Activated CD4-positive, alpha-beta T cell treated with anti-CD3 and anti-CD28 coated beads, Interleukin-2, amount 10 ng/mL, durations not matched to agents 7 days and 5 days (primary cell): ENCODE measurements around the gene TCAIM. TPM values are rescaled to one million over a fixed set of nuclear protein-coding genes. Genes with fewer than 3 reads are reported as not detected.

Source experiments
- CTCF ChIA-PET: fragments of 350-600 bp; sonication (Branson Sonifier 250); formaldehyde crosslinking; loops from one replicate; lab custom pipeline; 2021; ENCODE audit warnings: antibody characterized with exemption; lab: Charles Lee
- POLR2A ChIA-PET: fragments of 350-600 bp; sonication (Branson Sonifier 250); formaldehyde crosslinking; loops from one replicate; lab custom pipeline; 2021; ENCODE audit warnings: antibody characterized with exemption; lab: Charles Lee
- DNase-seq: peaks from one replicate; pipeline ENCODE4 v3.0.0-alpha.2; 2020
- H3K27ac Mint-ChIP-seq: one replicate; pipeline ENCODE4 v1.8.0; 2021; ENCODE audit warnings: mild to moderate bottlenecking, moderate library complexity, mixed read lengths
- H3K27me3 Mint-ChIP-seq: one replicate; pipeline ENCODE4 v1.8.0; 2021; ENCODE audit warnings: mixed read lengths
- H3K36me3 Mint-ChIP-seq: one replicate; pipeline ENCODE4 v1.8.0; 2021; ENCODE audit warnings: low read depth, mixed read lengths
- H3K4me1 Mint-ChIP-seq: one replicate; pipeline ENCODE4 v1.8.0; 2021; ENCODE audit warnings: mixed read lengths
- H3K4me3 Mint-ChIP-seq: one replicate; pipeline ENCODE4 v1.8.0; 2021; ENCODE audit warnings: mild to moderate bottlenecking, moderate library complexity, mixed read lengths
- H3K9me3 Mint-ChIP-seq: one replicate; pipeline ENCODE4 v1.8.0; 2021; ENCODE audit warnings: mixed read lengths
- total RNA-seq, 2 experiments: library from RNA; stranded (reverse); gene quantifications; one replicate each; pipeline ENCODE4 v1.2.3, GENCODE V29; 2021

TCAIM gene
- total RNA-seq, 2 experiments from 2014 or later = 16.4 to 19.9 TPM

DNA sequence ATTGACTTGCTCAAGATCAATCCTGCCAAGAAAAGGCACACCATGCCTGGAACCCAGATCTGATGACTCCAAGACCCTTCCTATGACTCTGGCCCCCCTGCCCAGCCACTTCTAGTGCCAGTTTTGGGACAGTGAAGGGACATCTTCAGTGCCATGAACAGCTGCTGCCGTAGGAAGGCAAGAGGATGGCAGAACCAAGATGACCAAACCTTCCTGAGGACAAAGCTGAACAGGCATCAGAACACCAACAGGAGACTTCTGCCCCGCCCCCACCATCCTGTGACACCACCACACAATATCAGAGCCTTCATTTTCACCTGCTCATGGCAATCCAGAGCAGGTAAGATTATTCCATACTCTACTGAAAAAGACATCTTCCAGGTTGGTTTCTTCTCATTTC is 105.9 kb downstream of the TCAIM start:
- POLR2A ChIA-PET = interaction anchor here (1.0 kb wide), 1 partner anchor 284 kb away, joined by 3 read pairs; no protein-coding TSS in a partner anchor
- no peak for DNase-seq
- Mint-ChIP-seq H3K9me3 (peaks cover 37% of the 10 kb centered on the region), H3K36me3 (peaks cover 73% of the 10 kb centered on the region), H3K27ac (no peak overlapping the region), H3K4me1 (peaks cover 34% of the 10 kb centered on the region), H3K4me3 (no peak overlapping the region), H3K27me3 (no peaks in the 10 kb centered on the region)
- CTCF ChIA-PET = no interaction called here

GRCh38 chr3:44444896-44445691 is 106.5 kb downstream of the TCAIM start:
- Mint-ChIP-seq H3K27me3 (no peaks in the 10 kb centered on the region), H3K27ac (no peak overlapping the region), H3K4me3 (no peak overlapping the region), H3K4me1 (peaks cover 27% of the 10 kb centered on the region), H3K9me3 (peaks cover 38% of the 10 kb centered on the region), H3K36me3 (peaks cover 78% of the 10 kb centered on the region)
- no peak for DNase-seq
- ChIA-PET POLR2A (interaction anchor here (1.0 kb wide), 1 partner anchor 284 kb away, joined by 3 read pairs; no protein-coding TSS in a partner anchor), CTCF (no interaction called here)

- Mint-ChIP-seq H3K4me3 (no peak overlapping the region), H3K36me3 (peaks cover 85% of the 10 kb centered on the region), H3K4me1 (peaks cover 20% of the 10 kb centered on the region), H3K27ac (no peak overlapping the region), H3K9me3 (peaks cover 38% of the 10 kb centered on the region), H3K27me3 (no peaks in the 10 kb centered on the region)
- no peak for DNase-seq
- POLR2A ChIA-PET = no interaction called here
- CTCF ChIA-PET = no interaction called here
Observed at GRCh38 chr3:44445786-44446185, 107.2 kb downstream of the TCAIM start.

DNA sequence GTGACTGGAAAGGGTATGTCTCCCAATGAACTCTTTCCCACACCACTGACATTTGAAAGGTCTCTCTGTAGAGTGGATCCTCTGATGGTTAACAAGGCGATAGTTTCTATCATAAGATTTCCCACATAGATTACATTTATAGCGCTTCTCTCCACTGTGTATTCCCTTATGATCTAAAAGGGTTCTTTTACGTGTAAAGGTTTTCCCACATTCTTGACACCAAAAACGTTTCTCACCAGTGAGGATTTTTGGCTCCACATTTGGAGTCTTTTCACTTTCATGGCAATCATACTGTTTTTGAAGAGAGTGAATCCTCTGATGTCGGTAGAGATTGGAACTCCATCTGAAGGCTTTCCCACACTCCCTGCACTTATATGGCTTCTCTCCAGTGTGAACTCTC is 108.4 kb downstream of the TCAIM start:
- peaks cover 11% of the 10 kb centered on the region for H3K4me1 Mint-ChIP-seq
- H3K4me3 Mint-ChIP-seq = no peak overlapping the region
- H3K27ac Mint-ChIP-seq = no peak overlapping the region
- ChIA-PET CTCF (interaction anchor here (0.7 kb wide), 1 partner anchor 15 kb away, joined by 4 read pairs; no protein-coding TSS in a partner anchor), POLR2A (no interaction called here)
- no peaks in the 10 kb centered on the region for H3K27me3 Mint-ChIP-seq
- no peak for DNase-seq
- peaks cover 89% of the 10 kb centered on the region for H3K36me3 Mint-ChIP-seq
- peaks cover 38% of the 10 kb centered on the region for H3K9me3 Mint-ChIP-seq

DNA sequence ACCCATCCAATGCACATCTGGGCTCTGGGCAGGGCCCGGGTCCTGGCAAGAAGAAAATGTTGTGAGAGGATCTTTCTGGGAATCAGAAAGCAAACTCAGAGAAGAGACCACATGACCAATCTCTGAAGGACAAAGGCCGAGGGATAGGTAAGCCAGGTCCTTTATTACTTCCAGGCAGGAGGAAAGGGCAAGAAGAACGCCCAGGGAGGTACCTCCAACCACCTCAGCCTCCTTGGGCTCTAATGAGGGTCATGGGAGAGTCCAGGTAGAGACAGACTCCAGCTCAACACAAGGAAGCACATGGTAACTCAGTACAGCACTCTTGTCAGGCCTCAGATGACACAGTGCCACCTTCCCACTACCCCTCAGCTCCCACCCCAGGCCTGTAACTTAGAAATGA is 112.9 kb downstream of the TCAIM start:
- Mint-ChIP-seq H3K4me3 (no peak overlapping the region), H3K9me3 (peaks cover 31% of the 10 kb centered on the region), H3K36me3 (peaks cover 87% of the 10 kb centered on the region), H3K27me3 (no peaks in the 10 kb centered on the region), H3K4me1 (no peaks in the 10 kb centered on the region), H3K27ac (no peak overlapping the region)
- POLR2A ChIA-PET = no interaction called here
- no peak for DNase-seq
- CTCF ChIA-PET = no interaction called here

- Mint-ChIP-seq H3K9me3 (peaks cover 3% of the 10 kb centered on the region), H3K4me3 (no peak overlapping the region), H3K27me3 (no peaks in the 10 kb centered on the region), H3K4me1 (no peaks in the 10 kb centered on the region), H3K36me3 (peaks cover 80% of the 10 kb centered on the region), H3K27ac (no peak overlapping the region)
- ChIA-PET POLR2A (no interaction called here), CTCF (interaction anchor here (1.4 to 2.0 kb wide), 3 partner anchors 9 to 17 kb away, joined by 3 to 6 read pairs (median 4); no protein-coding TSS in a partner anchor)
- DNase-seq = no peak
Observed at GRCh38 chr3:44454258-44454657, 115.7 kb downstream of the TCAIM start.

DNA sequence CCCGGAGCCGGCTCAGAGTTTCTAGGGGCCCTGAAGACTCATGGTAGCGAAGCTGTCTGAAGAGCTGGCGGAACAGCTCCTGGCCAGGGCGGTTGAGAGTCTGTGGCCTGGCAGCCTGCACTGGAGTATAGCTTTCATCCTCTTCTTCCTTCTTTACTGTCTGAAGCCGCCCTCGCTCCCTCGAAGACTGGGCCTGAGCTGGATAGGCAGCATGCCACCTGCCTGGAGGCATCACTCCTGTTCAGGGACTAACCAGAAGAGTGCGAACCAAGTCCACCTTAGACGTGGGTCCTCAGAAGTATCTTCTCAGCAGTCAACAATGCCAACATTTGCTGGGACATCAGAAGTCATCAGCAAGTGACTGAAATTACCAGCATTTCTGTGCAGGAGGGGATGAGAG is 116.8 kb downstream of the TCAIM start:
- CTCF ChIA-PET = interaction anchor here (1.1 to 2.0 kb wide), 4 partner anchors 8 to 36 kb away, joined by 4 to 9 read pairs (median 5); no protein-coding TSS in a partner anchor
- Mint-ChIP-seq H3K27me3 (no peaks in the 10 kb centered on the region), H3K27ac (no peak overlapping the region), H3K9me3 (peaks cover 5% of the 10 kb centered on the region), H3K4me3 (no peak overlapping the region), H3K4me1 (no peaks in the 10 kb centered on the region), H3K36me3 (peaks cover 79% of the 10 kb centered on the region)
- DNase-seq = no peak
- POLR2A ChIA-PET = no interaction called here

Other genes with a start within 250 kb of the TCAIM start
- gene TOPAZ1, start 96.9 kb upstream of the TCAIM start, total RNA-seq = not detected
- 10 to 100 TPM; 22.4 to 24.9 TPM for gene ZNF445, start 138.9 kb downstream of the TCAIM start, total RNA-seq
- under 1 TPM; 0.50 to 0.56 TPM for gene ZKSCAN7, start 216.4 kb downstream of the TCAIM start, total RNA-seq
- under 1 TPM in 1 of 2 experiments, not detected in 1; 0.15 TPM for gene ZNF660, start 246.2 kb downstream of the TCAIM start, total RNA-seq